ENCODE results near the gene TBC1D14.

The TBC1D14 gene

GRCh38 chr4:7001271-7001670, 91.6 kb downstream of the TBC1D14 start:
- no peak for DNase-seq

GRCh38 chr4:7002336-7002735, 92.7 kb downstream of the TBC1D14 start:
- DNase-seq: no peak

GRCh38 chr4:7003176-7003878, 93.7 kb downstream of the TBC1D14 start:
- DNase-seq: no peak

GRCh38 chr4:7003879-7004240, 94.2 kb downstream of the TBC1D14 start:
- no peak for DNase-seq

- DNase-seq: no peak
Measured at GRCh38 chr4:7004331-7004730, 94.7 kb downstream of the TBC1D14 start.

DNA sequence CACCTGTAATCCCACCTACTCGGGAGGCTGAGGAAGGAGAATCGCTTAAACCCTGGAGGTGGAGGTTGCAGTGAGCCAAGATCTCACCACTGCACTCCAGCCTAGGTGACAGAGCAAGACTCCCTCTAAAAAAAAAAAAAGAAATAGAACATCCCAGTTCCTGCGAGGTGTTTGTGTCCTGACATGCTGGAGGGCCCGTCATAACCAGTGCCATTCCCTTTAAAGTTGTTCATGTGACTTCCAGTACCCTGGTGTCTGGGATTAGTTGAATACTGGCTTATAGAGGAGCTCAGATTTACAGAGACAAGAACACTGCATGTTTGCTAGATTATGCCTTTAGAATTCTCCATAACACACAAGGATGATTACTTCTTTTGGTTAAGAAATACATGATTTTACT, 95.9 kb downstream of the TBC1D14 start:
- no peak for DNase-seq

DNA sequence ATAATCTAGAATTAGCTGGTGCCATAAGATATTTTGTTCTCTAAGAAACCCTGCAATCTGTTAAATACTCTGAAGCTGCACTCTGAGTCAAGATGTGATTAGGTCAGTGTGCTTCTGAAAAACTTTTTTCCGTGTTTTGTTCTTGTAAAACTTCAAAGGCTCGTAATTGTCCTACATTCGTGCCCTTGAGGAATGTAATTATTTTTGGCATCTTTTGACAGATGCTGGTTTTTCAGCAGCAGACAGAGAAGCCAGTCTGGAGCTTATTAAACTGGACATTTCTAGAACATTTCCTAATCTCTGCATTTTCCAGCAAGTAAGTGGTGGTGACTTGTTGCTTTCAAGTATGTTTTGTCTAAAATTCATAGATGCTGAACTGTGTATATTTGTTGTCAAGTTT, 96.8 kb downstream of the TBC1D14 start:
- no peak for DNase-seq

- DNase-seq: no peak
Measured at GRCh38 chr4:7007142-7007907, 97.7 kb downstream of the TBC1D14 start.

- no peak for DNase-seq
Measured at GRCh38 chr4:7007944-7008343, 98.3 kb downstream of the TBC1D14 start.

DNA sequence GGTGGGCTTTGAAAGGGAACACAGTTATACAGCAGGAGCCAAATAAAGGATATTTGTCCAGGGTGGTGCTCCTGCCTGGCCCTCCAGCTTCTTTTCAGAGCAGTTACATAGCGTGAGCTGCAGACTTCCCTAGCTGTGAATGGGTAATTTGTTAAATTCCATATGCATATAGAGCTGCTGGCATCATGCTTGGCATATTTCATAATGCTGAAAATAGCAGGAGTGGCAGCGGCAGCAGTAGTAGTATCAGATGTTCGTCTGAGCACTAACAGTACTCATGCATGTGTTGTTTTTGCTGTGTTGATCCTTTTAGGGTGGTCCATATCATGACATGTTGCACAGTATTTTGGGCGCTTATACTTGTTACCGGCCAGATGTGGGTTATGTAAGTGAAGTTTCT, 99.9 kb downstream of the TBC1D14 start:
- no peak for DNase-seq

GRCh38 chr4:7013175-7013574, 103.5 kb downstream of the TBC1D14 start:
- DNase-seq: no peak

GRCh38 chr4:7014815-7015214, 105.2 kb downstream of the TBC1D14 start:
- DNase-seq: no peak

- no peak for DNase-seq
Measured at GRCh38 chr4:7015383-7016035, 105.9 kb downstream of the TBC1D14 start.

GRCh38 chr4:7016086-7016485, 106.5 kb downstream of the TBC1D14 start:
- no peak for DNase-seq

DNA sequence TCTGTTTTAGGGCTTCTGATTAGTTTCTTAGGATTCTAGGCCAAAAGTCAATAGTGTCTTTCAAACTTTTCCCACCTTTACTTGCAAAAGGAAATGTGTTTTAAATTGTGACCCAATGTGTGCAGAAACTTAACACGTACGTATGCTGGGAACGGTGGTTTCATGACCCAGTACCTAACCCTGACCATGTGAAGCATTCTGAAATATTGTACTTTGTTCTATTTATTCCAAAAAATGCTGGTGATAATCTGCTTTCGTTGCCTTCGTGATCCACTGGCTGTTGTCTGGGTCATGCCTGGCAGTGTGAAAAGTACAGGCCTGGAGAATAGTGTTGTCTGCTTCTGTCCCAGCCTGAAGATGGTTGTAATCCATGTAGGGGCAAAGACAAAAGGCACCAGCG, 106.9 kb downstream of the TBC1D14 start:
- no peak for DNase-seq

DNA sequence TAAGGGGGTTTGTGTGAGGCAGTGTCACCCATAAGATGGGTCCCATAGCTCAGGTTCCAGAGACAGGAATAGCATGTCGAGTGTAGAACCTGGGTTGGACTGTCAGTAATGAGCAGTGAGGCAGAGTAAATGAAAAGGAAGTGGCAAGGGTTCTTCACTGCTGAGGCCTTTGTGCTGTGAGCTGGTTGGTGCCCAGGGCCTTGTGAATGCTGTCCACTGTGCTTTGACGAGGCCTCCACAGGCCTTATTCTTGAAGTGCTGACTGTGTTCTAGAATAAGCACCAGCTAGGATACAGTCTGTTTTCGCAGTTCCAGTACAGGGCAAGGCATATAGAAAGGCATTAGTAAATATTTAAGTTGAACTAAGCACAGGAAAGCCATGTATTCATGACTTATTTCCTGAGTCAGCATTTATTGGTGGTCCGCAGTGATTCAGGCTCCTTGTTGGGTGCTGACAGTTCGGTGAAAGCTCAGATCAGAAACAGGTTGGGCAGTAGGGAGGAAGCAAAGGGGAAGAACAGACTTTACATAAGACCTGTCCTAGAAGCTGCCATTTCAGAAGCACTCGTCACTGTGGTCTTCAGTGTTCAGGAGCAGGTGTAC, 107.9 kb downstream of the TBC1D14 start:
- DNase-seq: no peak

GRCh38 chr4:7018281-7018680, 108.7 kb downstream of the TBC1D14 start:
- no peak for DNase-seq

DNA sequence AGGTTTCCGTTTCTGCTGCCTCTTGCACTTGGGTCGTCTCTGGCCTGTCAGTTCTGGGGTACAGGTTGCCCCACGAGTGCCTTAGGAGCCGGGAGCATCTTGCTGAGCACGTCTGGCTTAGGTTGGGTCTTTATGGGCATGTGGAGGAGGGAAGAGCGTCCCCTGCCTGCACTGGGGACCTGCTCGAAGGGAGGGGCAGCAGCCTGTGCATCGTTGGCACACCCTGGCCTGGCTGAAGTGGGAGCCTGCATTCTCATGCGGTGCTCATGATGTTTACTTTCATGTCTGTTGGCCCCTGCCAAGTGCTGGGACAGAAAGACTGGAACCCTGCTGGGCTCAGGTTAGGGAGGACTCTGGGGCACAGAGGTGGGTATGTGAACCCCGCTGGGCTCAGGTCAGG, 109.7 kb downstream of the TBC1D14 start:
- no peak for DNase-seq

DNA sequence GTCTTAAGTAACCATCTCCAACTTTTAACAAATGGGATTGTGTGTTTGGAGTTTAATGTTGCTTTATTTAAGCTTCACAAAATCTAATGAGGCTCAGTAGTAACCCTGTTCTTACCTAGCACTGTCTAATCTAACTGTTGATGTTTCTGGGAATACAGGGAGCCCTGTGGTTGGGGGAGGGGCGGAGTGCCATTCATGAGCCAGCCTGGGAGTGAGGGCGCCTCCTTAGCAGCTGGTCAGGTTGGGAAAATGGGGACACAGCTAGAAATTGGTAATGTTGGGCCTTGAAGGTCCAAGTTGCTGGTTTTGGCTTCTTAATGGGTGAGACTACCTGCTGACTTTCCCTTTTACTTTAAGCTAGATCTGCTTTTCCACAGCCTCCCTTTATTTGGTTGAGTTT, 110.7 kb downstream of the TBC1D14 start:
- no peak for DNase-seq

GRCh38 chr4:7020856-7021255, 111.2 kb downstream of the TBC1D14 start:
- DNase-seq: no peak

GRCh38 chr4:7021355-7021754, 111.7 kb downstream of the TBC1D14 start:
- DNase-seq: no peak

GRCh38 chr4:7021930-7022664, 112.5 kb downstream of the TBC1D14 start:
- DNase-seq: no peak

GRCh38 chr4:7023486-7023885, 113.9 kb downstream of the TBC1D14 start:
- DNase-seq: no peak

All from suppressor macrophage (primary cell).